A549 (cell line): ENCODE data around the gene HSPG2. TPM values are rescaled to one million over a fixed set of nuclear protein-coding genes. Genes with fewer than 3 reads are reported as not detected.

Source experiments
- ATAC-seq, 2 experiments: fragments of 200-7000 bp in 1 of 2; fragments of >200 bp in 1 of 2; cut with Nextera tagmentation in 1 of 2; cut with Tn5 transposase in 1 of 2; 3 replicates each; pipeline versions ENCODE4 v1.8.0 to v1.9.1; 2018 to 2020; ENCODE audit warnings: mild to moderate bottlenecking in 1 of 2, moderate library complexity in 1 of 2
- CTCF ChIA-PET: fragments of 300-600 bp; sonication (Branson Sonifier 250); formaldehyde crosslinking; extraction: SDS; loops from one replicate; lab custom pipeline; 2021; ENCODE audit warnings: antibody characterized with exemption, inconsistent platforms; lab: Yijun Ruan, JAX
- POLR2A ChIA-PET: fragments of 350-600 bp; formaldehyde crosslinking; extraction: SDS; loops from one replicate; lab custom pipeline; 2021; ENCODE audit warnings: antibody characterized with exemption, inconsistent platforms; lab: Yijun Ruan, JAX
- DNase-seq, 2 experiments: peaks; one replicate each; pipeline versions ENCODE4 v3.0.0 to v3.0.0-alpha.2; 2011 to 2016; ENCODE audit warnings: low read depth in 1 of 2, low spot score in 1 of 2
- FAIRE-seq: peaks from 2 replicates; lab custom pipeline; 2011; peaks lifted over from hg19 to GRCh38; lab: Jason Lieb, UNC
- H3K27ac ChIP-seq, 2 experiments: fragments of >200 bp; sonication (Bioruptor Twin); formaldehyde crosslinking; 3 replicates each; pipeline ENCODE4 v1.5.1; 2016 to 2017
- H3K4me1 ChIP-seq: fragments of >200 bp; sonication (Bioruptor Twin); formaldehyde crosslinking; 3 replicates; pipeline ENCODE4 v1.6.1; 2016
- H3K4me2 ChIP-seq: fragments of >200 bp; sonication (Bioruptor Twin); formaldehyde crosslinking; 3 replicates; pipeline ENCODE4 v1.6.1; 2016
- H3K4me3 ChIP-seq: fragments of >200 bp; sonication (Bioruptor Twin); formaldehyde crosslinking; 3 replicates; pipeline ENCODE4 v1.5.1; 2016
- H3K9me3 ChIP-seq: fragments of >200 bp; sonication (Bioruptor Twin); formaldehyde crosslinking; 3 replicates; pipeline ENCODE4 v1.6.1; 2016
- CBX2 ChIP-seq: fragments of 200-600 bp; sonication (generic); IDR thresholded peaks from 2 replicates; pipeline ENCODE4 v1.6.1; 2016; ENCODE audit warnings: low read depth, mild to moderate bottlenecking, borderline replicate concordance
- EHMT2 ChIP-seq: fragments of 200-600 bp; sonication (generic); IDR thresholded peaks from 2 replicates; pipeline ENCODE4 v1.6.1; 2016; ENCODE audit warnings: antibody characterized with exemption, low read depth, mild to moderate bottlenecking, moderate library complexity
- FOSB ChIP-seq: fragments of 250-450 bp; sonication (Bioruptor Pico); IDR thresholded peaks from 2 replicates; pipeline ENCODE4 v1.5.0; 2020; ENCODE audit warnings: mild to moderate bottlenecking, moderate library complexity
- HDAC2 ChIP-seq: fragments of 200-600 bp; sonication (generic); IDR thresholded peaks from 2 replicates; pipeline ENCODE4 v1.6.1; 2016
- HEYL ChIP-seq: fragments of 250-450 bp; sonication (Bioruptor Pico); IDR thresholded peaks from 2 replicates; pipeline ENCODE4 v1.8.0; 2021; ENCODE audit warnings: mild to moderate bottlenecking, moderate library complexity
- HOXB5 ChIP-seq: fragments of 250-450 bp; sonication (Bioruptor Pico); IDR thresholded peaks from 2 replicates; pipeline ENCODE4 v1.5.0; 2020; ENCODE audit warnings: mild to moderate bottlenecking, moderate library complexity
- JUN ChIP-seq, 2 experiments: fragments of >200 bp; sonication (Bioruptor Twin); formaldehyde crosslinking; IDR thresholded peaks; 2 replicates in 1 of 2; 3 replicates in 1 of 2; pipeline ENCODE4 v1.6.1; 2016 to 2017
- NR3C1 ChIP-seq: fragments of >200 bp; sonication (Bioruptor Twin); formaldehyde crosslinking; IDR thresholded peaks from 3 replicates; pipeline ENCODE4 v1.6.1; 2017
- POLR2A ChIP-seq: IDR thresholded peaks from 2 replicates; pipeline ENCODE4 v1.6.1; 2012; ENCODE audit warnings: mild to moderate bottlenecking, low read length
- POLR2AphosphoS2 ChIP-seq: conservative IDR thresholded peaks from 2 replicates; pipeline ENCODE4 v1.6.1; 2012; ENCODE audit warnings: low read length, improper control_type of control experiment, inconsistent platforms
- SREBF2 ChIP-seq: fragments of 450-650 bp; IDR thresholded peaks from 2 replicates; pipeline ENCODE4 v1.6.1; 2014; ENCODE audit warnings: mild to moderate bottlenecking, moderate library complexity
- ZC3H11A ChIP-seq: fragments of 450-650 bp; IDR thresholded peaks from 2 replicates; pipeline ENCODE4 v1.6.1; 2014; ENCODE audit warnings: antibody characterized with exemption, mild to moderate bottlenecking
- WGBS: methylation state at CpG from one replicate; pipeline ENCODE4 v1.1.6; 2017; ENCODE audit errors: missing lambda C conversion rate; 5-methylcytosine and 5-hydroxymethylcytosine counted together
- polyA plus RNA-seq, 4 experiments: library from polyadenylated mRNA; depleted of rRNA in 3 of 4; stranded (reverse); fragments of >200 nt; fragmentation: RNase III in 1 of 4; extraction: RNeasy Plus Mini Kit Qiagen cat#74134 plus additional on column Dnase treatment in 1 of 4; gene quantifications; 2 replicates in 3 of 4; 3 replicates in 1 of 4; pipeline ENCODE4 v1.2.3, GENCODE V29; 2011 to 2017
- TF ChIP-seq, protein P1 (sequence below): fragments of >200 bp; sonication (Bioruptor Twin); formaldehyde crosslinking; IDR thresholded peaks from 3 replicates; pipeline ENCODE4 v1.5.1; 2016
- TF ChIP-seq, protein P2 (sequence below): IDR thresholded peaks from 2 replicates; pipeline ENCODE4 v1.6.1; 2012
- TF ChIP-seq, protein P3 (sequence below): fragments of >200 bp; sonication (Bioruptor Twin); formaldehyde crosslinking; IDR thresholded peaks from 2 replicates; pipeline ENCODE4 v1.6.1; 2016
- TF ChIP-seq, protein P4 (sequence below): fragments of 250-450 bp; sonication (Bioruptor Pico); IDR thresholded peaks from 2 replicates; pipeline ENCODE4 v1.5.0; 2021; ENCODE audit warnings: mild to moderate bottlenecking, moderate library complexity, borderline replicate concordance
- TF ChIP-seq, protein P5 (sequence below): IDR thresholded peaks from 2 replicates; pipeline ENCODE4 v1.6.1; 2012

HSPG2 gene
- polyA plus RNA-seq, 2 of the 4 experiments (the other 2 are of a cell fraction) = 7.0 to 42.7 TPM

DNA sequence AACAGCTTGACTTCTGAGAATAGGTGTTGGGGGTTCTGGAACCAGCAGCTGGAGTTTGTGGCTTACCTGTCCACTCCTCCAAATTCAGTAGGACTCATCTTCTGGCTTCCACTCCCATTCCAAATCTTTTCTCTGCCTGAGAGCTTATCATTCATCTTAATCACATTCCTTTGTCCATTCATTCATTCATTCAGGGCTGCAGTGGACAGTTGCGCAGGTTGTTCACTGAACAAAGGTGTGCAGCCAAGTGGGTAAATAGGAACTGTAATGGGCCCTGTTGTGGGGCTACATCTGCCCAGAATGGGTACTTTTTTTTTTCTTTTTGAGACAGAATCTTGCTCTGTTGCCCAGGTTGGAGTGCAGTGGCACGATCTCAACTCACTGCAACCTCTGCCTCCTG, 3.4 kb upstream of the HSPG2 start:
- Histone ChIP-seq H3K27ac (peak overlapping the region; percentile 96 to 100; a peak in 5 of 6 replicates), H3K4me3 (no peak overlapping the region), H3K9me3 (no peaks in the 10 kb centered on the region), H3K4me2 (0 out of 3 replicates have a peak overlapping the region, but pooled peaks have one; percentile 53)
- CTCF ChIA-PET = interaction anchor here (0.9 to 2.7 kb wide), 8 partner anchors 9 to 38 kb away, joined by 3 to 21 read pairs (median 4); no protein-coding TSS in a partner anchor
- no peak for ATAC-seq
- TF ChIP-seq HEYL = no peak
- TF ChIP-seq, all 56 proteins: peak for 0
- WGBS = 90% methylated on average over 2 of the region's 2 CpGs
- POLR2A ChIA-PET = no interaction called here
- H3K4me1 ChIP-seq = peaks cover 38% of the 10 kb centered on the region
- no peak for FAIRE-seq
- no peak for DNase-seq

DNA sequence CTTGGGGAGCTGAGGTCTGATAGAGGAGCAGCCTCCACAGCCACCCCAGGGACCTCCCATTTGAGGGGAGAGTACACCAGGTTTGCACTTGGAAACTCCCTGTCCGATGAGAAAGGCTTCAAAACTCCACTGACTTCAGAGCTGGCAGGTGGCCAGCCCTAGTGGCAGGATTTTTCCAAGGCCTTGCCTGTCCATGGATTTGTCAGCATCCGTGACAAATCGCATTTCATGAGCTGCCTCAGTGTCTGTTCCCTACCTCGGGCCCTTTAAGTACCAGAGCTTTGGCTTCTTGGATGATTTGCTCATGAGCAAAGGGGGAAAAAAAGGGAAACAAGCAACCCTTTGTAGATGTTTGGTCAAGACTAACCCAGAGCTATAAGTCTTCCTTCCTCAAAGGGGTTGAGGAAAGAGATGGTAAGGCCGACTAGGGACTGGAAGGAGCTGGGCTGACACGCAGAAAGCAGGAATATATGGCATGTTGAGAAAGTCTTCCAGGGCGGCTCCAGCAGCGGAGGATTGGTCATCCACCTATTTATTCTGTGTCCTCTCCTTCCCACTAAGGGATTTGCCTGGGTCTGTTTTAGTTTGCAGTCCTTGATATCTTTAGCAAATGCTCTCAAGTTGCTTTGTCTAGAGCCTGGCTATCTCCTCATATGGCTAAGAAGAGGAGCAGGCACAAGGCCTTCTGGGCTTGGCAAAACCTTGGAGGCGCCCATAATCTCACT, 2.7 kb upstream of the HSPG2 start:
- no peaks in the 10 kb centered on the region for H3K9me3 ChIP-seq
- TF ChIP-seq EHMT2 = no peak
- TF ChIP-seq, protein P1, sequence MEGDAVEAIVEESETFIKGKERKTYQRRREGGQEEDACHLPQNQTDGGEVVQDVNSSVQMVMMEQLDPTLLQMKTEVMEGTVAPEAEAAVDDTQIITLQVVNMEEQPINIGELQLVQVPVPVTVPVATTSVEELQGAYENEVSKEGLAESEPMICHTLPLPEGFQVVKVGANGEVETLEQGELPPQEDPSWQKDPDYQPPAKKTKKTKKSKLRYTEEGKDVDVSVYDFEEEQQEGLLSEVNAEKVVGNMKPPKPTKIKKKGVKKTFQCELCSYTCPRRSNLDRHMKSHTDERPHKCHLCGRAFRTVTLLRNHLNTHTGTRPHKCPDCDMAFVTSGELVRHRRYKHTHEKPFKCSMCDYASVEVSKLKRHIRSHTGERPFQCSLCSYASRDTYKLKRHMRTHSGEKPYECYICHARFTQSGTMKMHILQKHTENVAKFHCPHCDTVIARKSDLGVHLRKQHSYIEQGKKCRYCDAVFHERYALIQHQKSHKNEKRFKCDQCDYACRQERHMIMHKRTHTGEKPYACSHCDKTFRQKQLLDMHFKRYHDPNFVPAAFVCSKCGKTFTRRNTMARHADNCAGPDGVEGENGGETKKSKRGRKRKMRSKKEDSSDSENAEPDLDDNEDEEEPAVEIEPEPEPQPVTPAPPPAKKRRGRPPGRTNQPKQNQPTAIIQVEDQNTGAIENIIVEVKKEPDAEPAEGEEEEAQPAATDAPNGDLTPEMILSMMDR = peak; percentile 18; the same call in 2 of the 3 replicates
- peak; percentile 80; the same call in 1 of the 2 replicates for TF ChIP-seq HOXB5 (CRISPR knock-in tag)
- TF ChIP-seq, protein P2, sequence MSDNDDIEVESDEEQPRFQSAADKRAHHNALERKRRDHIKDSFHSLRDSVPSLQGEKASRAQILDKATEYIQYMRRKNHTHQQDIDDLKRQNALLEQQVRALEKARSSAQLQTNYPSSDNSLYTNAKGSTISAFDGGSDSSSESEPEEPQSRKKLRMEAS = peak; percentile 57; the same call in 1 of the 2 replicates
- CTCF ChIA-PET = interaction anchor here (0.6 to 2.7 kb wide), 13 partner anchors 8 to 509 kb away, joined by 3 to 21 read pairs (median 3); no protein-coding TSS in a partner anchor
- peak overlapping the region; percentile 96 to 100 for H3K27ac ChIP-seq
- H3K4me1 ChIP-seq = peaks cover 44% of the 10 kb centered on the region
- WGBS = 25% methylated on average over 8 of the region's 9 CpGs
- peak overlapping the region; percentile 53 for H3K4me2 ChIP-seq
- no peak for FAIRE-seq
- DNase-seq = peak; percentile 65 to 89
- POLR2A ChIA-PET = no interaction called here
- no peak overlapping the region for H3K4me3 ChIP-seq
- ATAC-seq = peak in 1 of 2 experiments; percentile 60; a peak in 3 of 6 replicates

DNA sequence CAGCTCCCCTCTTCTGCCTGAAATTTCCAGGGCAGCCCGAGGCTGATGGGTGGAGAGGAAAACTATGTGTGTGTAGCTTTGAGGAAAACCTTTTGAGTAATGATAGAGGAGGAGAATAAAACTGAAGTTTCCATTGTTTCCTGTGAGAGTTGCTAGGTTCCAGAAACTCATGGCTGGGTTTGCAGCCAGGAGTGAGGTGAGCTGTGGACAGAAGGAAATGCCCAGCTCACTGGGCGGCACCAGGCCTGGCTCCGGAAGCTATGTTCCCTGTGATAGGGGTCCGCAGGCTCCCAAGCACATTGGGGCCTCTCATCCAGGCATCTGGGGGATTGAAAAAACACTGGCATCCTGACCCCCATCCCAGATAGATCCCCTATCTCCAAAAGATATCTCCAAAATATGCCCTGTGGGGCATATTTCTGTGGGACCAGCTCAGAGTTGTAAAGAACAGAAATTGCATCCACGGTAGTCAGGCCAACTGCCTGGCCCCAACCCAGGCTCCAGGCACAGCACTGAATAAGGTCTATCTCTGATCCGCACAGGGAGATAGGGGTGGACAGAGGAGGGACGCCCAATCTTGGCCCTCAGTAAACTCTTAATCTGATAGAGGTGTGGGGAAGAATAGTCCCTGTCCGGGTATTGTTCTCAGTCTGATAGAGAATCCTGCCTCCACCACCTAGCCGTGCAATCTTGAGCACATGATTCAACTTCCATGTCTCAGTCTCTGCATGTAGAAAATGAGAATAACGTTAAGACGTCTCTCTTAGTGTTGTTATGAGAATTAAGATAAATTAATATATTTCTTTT, 1.8 kb upstream of the HSPG2 start:
- WGBS = 61% methylated on average over 11 of the region's 11 CpGs
- Histone ChIP-seq H3K4me2 (peak overlapping the region; percentile 53), H3K4me1 (peaks cover 53% of the 10 kb centered on the region), H3K27ac (peak overlapping the region; percentile 96 to 100), H3K4me3 (no peak overlapping the region), H3K9me3 (no peaks in the 10 kb centered on the region)
- no peak for TF ChIP-seq JUN (IDR thresholded peaks at IDR 0.05)
- TF ChIP-seq, protein P3, sequence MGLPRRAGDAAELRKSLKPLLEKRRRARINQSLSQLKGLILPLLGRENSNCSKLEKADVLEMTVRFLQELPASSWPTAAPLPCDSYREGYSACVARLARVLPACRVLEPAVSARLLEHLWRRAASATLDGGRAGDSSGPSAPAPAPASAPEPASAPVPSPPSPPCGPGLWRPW = no peak
- ChIA-PET CTCF (interaction anchor here (1.0 to 2.7 kb wide), 10 partner anchors 10 to 294 kb away, joined by 3 to 21 read pairs (median 5); no protein-coding TSS in a partner anchor), POLR2A (no interaction called here)
- FAIRE-seq (no peak), DNase-seq (no peak), ATAC-seq (no peak)

DNA sequence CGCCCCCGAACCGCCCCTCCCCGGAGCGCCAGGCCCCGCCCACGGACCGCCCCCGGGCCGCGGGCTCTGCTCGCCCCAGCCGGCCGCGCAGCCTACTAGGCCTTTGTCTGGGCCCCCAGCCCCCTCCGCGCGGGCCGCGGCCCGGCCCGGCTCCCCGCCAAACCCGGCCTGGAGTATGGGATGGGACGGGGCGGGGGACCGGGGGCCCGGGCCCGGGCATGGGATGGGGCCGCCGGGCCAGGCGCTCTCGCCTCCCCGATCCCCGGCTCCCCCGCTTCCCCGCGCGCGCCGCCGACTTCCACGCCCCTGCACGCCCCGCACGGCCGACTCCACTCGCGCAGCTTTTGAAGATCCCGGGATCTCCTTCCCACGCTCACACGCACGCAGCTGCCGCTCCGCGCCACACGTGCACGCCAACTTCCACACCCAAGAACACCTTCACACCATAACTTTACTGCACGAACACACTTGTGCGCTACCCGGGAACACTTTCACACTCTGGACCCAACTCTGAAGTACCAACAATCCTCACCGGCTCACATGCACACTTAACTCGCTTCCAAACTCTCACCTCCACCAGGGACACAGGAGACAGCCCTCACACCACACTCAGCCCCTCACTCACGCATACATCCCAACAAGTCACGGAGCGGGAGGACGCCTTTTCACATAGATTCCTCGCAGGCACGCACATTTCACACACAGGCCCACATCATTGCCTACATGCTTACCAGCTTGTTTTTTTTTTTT, 437 bp upstream of the HSPG2 start:
- ChIA-PET CTCF (interaction anchor here (1.3 to 2.5 kb wide), 4 partner anchors 14 to 27 kb away, joined by 3 to 21 read pairs (median 6); no protein-coding TSS in a partner anchor), POLR2A (interaction anchor here (1.8 kb wide), 1 partner anchor 10 kb away, joined by 5 read pairs; no protein-coding TSS in a partner anchor)
- Histone ChIP-seq H3K4me2 (peak overlapping the region; percentile 88), H3K27ac (peak overlapping the region; percentile 96 to 100), H3K4me3 (peak overlapping the region; percentile 76), H3K4me1 (peaks cover 64% of the 10 kb centered on the region), H3K9me3 (no peaks in the 10 kb centered on the region)
- ATAC-seq (peak; percentile 58 to 74), DNase-seq (peak in 1 of 2 experiments; percentile 74), FAIRE-seq (no peak)
- 32% methylated on average over 20 of the region's 69 CpGs for WGBS
- TF ChIP-seq FOSB (CRISPR knock-in tag) = no peak
- no peak for TF ChIP-seq NR3C1
- peak in 1 of 2 experiments; percentile 59; a peak in 2 of 5 replicates for TF ChIP-seq JUN (IDR thresholded peaks at IDR 0.05)
- TF ChIP-seq HDAC2 = no peak
- TF ChIP-seq, protein P1 = no peak
- TF ChIP-seq, protein P4, sequence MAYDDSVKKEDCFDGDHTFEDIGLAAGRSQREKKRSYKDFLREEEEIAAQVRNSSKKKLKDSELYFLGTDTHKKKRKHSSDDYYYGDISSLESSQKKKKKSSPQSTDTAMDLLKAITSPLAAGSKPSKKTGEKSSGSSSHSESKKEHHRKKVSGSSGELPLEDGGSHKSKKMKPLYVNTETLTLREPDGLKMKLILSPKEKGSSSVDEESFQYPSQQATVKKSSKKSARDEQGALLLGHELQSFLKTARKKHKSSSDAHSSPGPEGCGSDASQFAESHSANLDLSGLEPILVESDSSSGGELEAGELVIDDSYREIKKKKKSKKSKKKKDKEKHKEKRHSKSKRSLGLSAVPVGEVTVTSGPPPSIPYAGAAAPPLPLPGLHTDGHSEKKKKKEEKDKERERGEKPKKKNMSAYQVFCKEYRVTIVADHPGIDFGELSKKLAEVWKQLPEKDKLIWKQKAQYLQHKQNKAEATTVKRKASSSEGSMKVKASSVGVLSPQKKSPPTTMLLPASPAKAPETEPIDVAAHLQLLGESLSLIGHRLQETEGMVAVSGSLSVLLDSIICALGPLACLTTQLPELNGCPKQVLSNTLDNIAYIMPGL (CRISPR knock-in tag) = no peak
- no peak for TF ChIP-seq POLR2A
- no peak for TF ChIP-seq ZC3H11A
- TF ChIP-seq POLR2AphosphoS2 = no peak
- no peak for TF ChIP-seq SREBF2
- TF ChIP-seq, protein P5, sequence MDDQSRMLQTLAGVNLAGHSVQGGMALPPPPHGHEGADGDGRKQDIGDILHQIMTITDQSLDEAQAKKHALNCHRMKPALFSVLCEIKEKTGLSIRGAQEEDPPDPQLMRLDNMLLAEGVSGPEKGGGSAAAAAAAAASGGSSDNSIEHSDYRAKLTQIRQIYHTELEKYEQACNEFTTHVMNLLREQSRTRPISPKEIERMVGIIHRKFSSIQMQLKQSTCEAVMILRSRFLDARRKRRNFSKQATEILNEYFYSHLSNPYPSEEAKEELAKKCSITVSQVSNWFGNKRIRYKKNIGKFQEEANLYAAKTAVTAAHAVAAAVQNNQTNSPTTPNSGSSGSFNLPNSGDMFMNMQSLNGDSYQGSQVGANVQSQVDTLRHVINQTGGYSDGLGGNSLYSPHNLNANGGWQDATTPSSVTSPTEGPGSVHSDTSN = no peak
- TF ChIP-seq CBX2 = no peak
